Skeletal muscle tissue (tissue), 2 donors: ENCODE data around the gene CENPK. TPM values are rescaled to one million over a fixed set of nuclear protein-coding genes. Genes with fewer than 3 reads are reported as not detected.

Experiments used
- small RNA-seq: library from RNA; depleted of rRNA; stranded (forward); fragments of <200 nt; gene quantifications from one replicate; pipeline ENCODE3, GENCODE V24; 2014
- total RNA-seq: library from RNA; depleted of rRNA; stranded (reverse); fragments of >200 nt; gene quantifications from one replicate; pipeline ENCODE4 v1.2.3, GENCODE V29; 2014

The CENPK gene
- total RNA-seq, 1 donor from 2014 or later, result 12.5 TPM

Small RNA genes within 50 kb of the gene (small RNA-seq; reads per million reads assigned to genes)
- gene RNU6-540P, result not detected

Other genes starting within 250 kb of the CENPK start
- 2.6 TPM for gene ADAMTS6, start 81.2 kb downstream of the CENPK start, total RNA-seq
- 52.7 TPM for gene PPWD1, start 128 bp upstream of the CENPK start, total RNA-seq
- 25.6 TPM for gene TRIM23, start 61.2 kb upstream of the CENPK start, total RNA-seq
- 3.1 TPM for gene SHLD3, start 61.9 kb upstream of the CENPK start, total RNA-seq
- 17.2 TPM for gene TRAPPC13, start 61.9 kb upstream of the CENPK start, total RNA-seq
- gene SGTB, start 158.9 kb upstream of the CENPK start, total RNA-seq, result 4.2 TPM
- gene NLN, start 159.0 kb upstream of the CENPK start, total RNA-seq, result 18.8 TPM